ENCODE results near the gene HTRA1. TPM values are rescaled to one million over a fixed set of nuclear protein-coding genes. Genes with fewer than 3 reads are reported as not detected.
A peak's percentile ranks its signal among the peaks of the same experiment; 100 is the strongest.

HTRA1 gene
- total RNA-seq, 1 donor from 2014 or later, result 17.0 TPM

GRCh38 chr10:122485670-122486069 lies 24.3 kb downstream of the HTRA1 start:
- H3K4me2 ChIP-seq, result no peak overlapping the region
- no peak overlapping the region for H3K27ac ChIP-seq
- no peaks in the 10 kb centered on the region for H3F3A ChIP-seq (ENCODE audit: low read depth)
- no peaks in the 10 kb centered on the region for H3K9me3 ChIP-seq (ENCODE audit: low read depth)
- H2AFZ ChIP-seq (replicated peaks), result no peak overlapping the region
- no peaks in the 10 kb centered on the region for H4K20me1 ChIP-seq (ENCODE audit: low read depth)
- no peak for DNase-seq (ENCODE audit: low spot score)
- Mint-ChIP-seq H3K4me1 (peaks cover 43% of the 10 kb centered on the region), H3K36me3 (peaks cover 4% of the 10 kb centered on the region), H3K4me3 (no peak overlapping the region), H3K27ac (peak overlapping the region; percentile 81), H3K27me3 (ENCODE audit: insufficient read depth, low read depth) (peaks cover 10% of the 10 kb centered on the region), H3K9me3 (peaks cover 6% of the 10 kb centered on the region)
- H3K27me3 ChIP-seq, result no peaks in the 10 kb centered on the region
- no peak overlapping the region for H3K4me3 ChIP-seq
- TF ChIP-seq EZH2phosphoT487 (IDR thresholded peaks at IDR 0.05), result no peak
- no peak for TF ChIP-seq CTCF (IDR thresholded peaks at IDR 0.05)
- TF ChIP-seq EZH2 (IDR thresholded peaks at IDR 0.05), result no peak
- H3K4me1 ChIP-seq, result peaks cover 14% of the 10 kb centered on the region
- H3K79me2 ChIP-seq (ENCODE audit: low read depth), result no peaks in the 10 kb centered on the region
- no peak overlapping the region for H3K9ac ChIP-seq
- no peaks in the 10 kb centered on the region for H3K36me3 ChIP-seq

GRCh38 chr10:122486406-122487080 lies 25.2 kb downstream of the HTRA1 start:
- Histone ChIP-seq H3F3A (ENCODE audit: low read depth) (no peaks in the 10 kb centered on the region), H3K9me3 (ENCODE audit: low read depth) (no peaks in the 10 kb centered on the region), H2AFZ (replicated peaks) (no peak overlapping the region), H3K27me3 (no peaks in the 10 kb centered on the region), H3K27ac (no peak overlapping the region), H3K36me3 (no peaks in the 10 kb centered on the region), H3K4me2 (no peak overlapping the region), H3K4me1 (peaks cover 17% of the 10 kb centered on the region), H4K20me1 (ENCODE audit: low read depth) (no peaks in the 10 kb centered on the region), H3K9ac (no peak overlapping the region), H3K4me3 (no peak overlapping the region), H3K79me2 (ENCODE audit: low read depth) (no peaks in the 10 kb centered on the region)
- Mint-ChIP-seq H3K36me3 (peaks cover 4% of the 10 kb centered on the region), H3K27ac (peak overlapping the region; percentile 38), H3K27me3 (ENCODE audit: insufficient read depth, low read depth) (peaks cover 10% of the 10 kb centered on the region), H3K9me3 (peaks cover 4% of the 10 kb centered on the region), H3K4me3 (no peak overlapping the region), H3K4me1 (peaks cover 50% of the 10 kb centered on the region)
- no peak for DNase-seq (ENCODE audit: low spot score)
- TF ChIP-seq CTCF (IDR thresholded peaks at IDR 0.05) (no peak), EZH2phosphoT487 (IDR thresholded peaks at IDR 0.05) (no peak), EZH2 (IDR thresholded peaks at IDR 0.05) (no peak)

GRCh38 chr10:122487174-122487765 lies 25.9 kb downstream of the HTRA1 start:
- Histone ChIP-seq H3K36me3 (no peaks in the 10 kb centered on the region), H3K9ac (no peak overlapping the region), H3K79me2 (ENCODE audit: low read depth) (no peaks in the 10 kb centered on the region), H3K27ac (no peak overlapping the region), H3K9me3 (ENCODE audit: low read depth) (no peaks in the 10 kb centered on the region), H2AFZ (replicated peaks) (no peak overlapping the region), H4K20me1 (ENCODE audit: low read depth) (no peaks in the 10 kb centered on the region), H3K4me3 (no peak overlapping the region), H3K27me3 (no peaks in the 10 kb centered on the region), H3F3A (ENCODE audit: low read depth) (no peaks in the 10 kb centered on the region), H3K4me1 (peaks cover 24% of the 10 kb centered on the region), H3K4me2 (no peak overlapping the region)
- H3K4me1 Mint-ChIP-seq, result peaks cover 55% of the 10 kb centered on the region
- peaks cover 2% of the 10 kb centered on the region for H3K36me3 Mint-ChIP-seq
- peak overlapping the region; percentile 50 for H3K4me3 Mint-ChIP-seq
- peak overlapping the region; percentile 93 for H3K27ac Mint-ChIP-seq
- H3K9me3 Mint-ChIP-seq, result no peaks in the 10 kb centered on the region
- H3K27me3 Mint-ChIP-seq (ENCODE audit: insufficient read depth, low read depth), result peaks cover 8% of the 10 kb centered on the region
- DNase-seq (ENCODE audit: low spot score), result peak; percentile 28
- TF ChIP-seq CTCF (IDR thresholded peaks at IDR 0.05), result no peak
- no peak for TF ChIP-seq EZH2phosphoT487 (IDR thresholded peaks at IDR 0.05)
- TF ChIP-seq EZH2 (IDR thresholded peaks at IDR 0.05), result no peak

All from neural progenitor cell (in vitro differentiated cells).